Measurements from ENCODE around the gene THEMIS2.

The THEMIS2 gene

GRCh38 chr1:27922272-27922671 is 49.9 kb downstream of the THEMIS2 start:
- no peak for TF ChIP-seq CTCF (IDR thresholded peaks at IDR 0.05; ENCODE audit: low read depth, low read length)
- H3K4me3 ChIP-seq (ENCODE audit: low read depth, low read length): no peak overlapping the region

GRCh38 chr1:27928216-27928954 is 56.0 kb downstream of the THEMIS2 start:
- no peak overlapping the region for H3K4me3 ChIP-seq (ENCODE audit: low read depth, low read length)
- TF ChIP-seq CTCF (IDR thresholded peaks at IDR 0.05; ENCODE audit: low read depth, low read length): no peak

GRCh38 chr1:27931184-27931583 is 58.8 kb downstream of the THEMIS2 start:
- no peak for TF ChIP-seq CTCF (IDR thresholded peaks at IDR 0.05; ENCODE audit: low read depth, low read length)
- H3K4me3 ChIP-seq (ENCODE audit: low read depth, low read length): no peak overlapping the region

- no peak overlapping the region for H3K4me3 ChIP-seq (ENCODE audit: low read depth, low read length)
- TF ChIP-seq CTCF (IDR thresholded peaks at IDR 0.05; ENCODE audit: low read depth, low read length): no peak
Observed at GRCh38 chr1:27931759-27932158, 59.4 kb downstream of the THEMIS2 start.

GRCh38 chr1:27934818-27935549 is 62.6 kb downstream of the THEMIS2 start, which contains the start of gene SMPDL3B:
TSS of gene SMPDL3B (plus strand) at chr1:27935000. CDS start at chr1:27935184, 184 bp downstream.
- no peak within 1 kb of the TSS for H3K4me3 ChIP-seq (ENCODE audit: low read depth, low read length)
- TF ChIP-seq CTCF (IDR thresholded peaks at IDR 0.05; ENCODE audit: low read depth, low read length): no peak

- H3K4me3 ChIP-seq (ENCODE audit: low read depth, low read length): no peak overlapping the region
- no peak for TF ChIP-seq CTCF (IDR thresholded peaks at IDR 0.05; ENCODE audit: low read depth, low read length)
Observed at GRCh38 chr1:27935721-27936120, 63.4 kb downstream of the THEMIS2 start.
